CD14-positive monocyte (primary cell): ENCODE results near the gene BBS9. TPM values are rescaled to one million over a fixed set of nuclear protein-coding genes. Genes with fewer than 3 reads are reported as not detected.

Experiments used
- DNase-seq, 3 donors: peaks; one replicate each; pipeline ENCODE4 v3.0.0-alpha.2; 2011 to 2022
- H2AFZ ChIP-seq: 2 replicates; pipeline ENCODE4 v1.6.0; 2012; ENCODE audit warnings: mild to moderate bottlenecking, low read depth, low read length, inconsistent platforms; ENCODE audit not compliant: insufficient read depth, poor library complexity, severe bottlenecking
- H3K27ac ChIP-seq, 2 donors: 1 replicate in 1 of 2; 2 replicates in 1 of 2; pipeline ENCODE4 v1.5.1; 2012 to 2013; ENCODE audit warnings: low read length in 2 of 2, control low read depth in 1 of 2, inconsistent platforms in 1 of 2, low read depth in 1 of 2, mild to moderate bottlenecking in 1 of 2
- H3K27me3 ChIP-seq, 2 donors: one replicate each; pipeline versions ENCODE4 v1.6.0 to v1.6.1; 2011 to 2013; ENCODE audit warnings: low read length in 2 of 2; ENCODE audit not compliant: control insufficient read depth in 2 of 2, insufficient read depth in 2 of 2
- H3K36me3 ChIP-seq, 2 donors: replicated peaks in 1 of 2; 1 replicate in 1 of 2; 2 replicates in 1 of 2; pipeline versions ENCODE4 v1.5.1 to v1.6.1; 2012 to 2013; ENCODE audit warnings: low read length in 2 of 2, control low read depth in 1 of 2, inconsistent platforms in 1 of 2, mild to moderate bottlenecking in 1 of 2; ENCODE audit not compliant: insufficient read depth in 2 of 2, control insufficient read depth in 1 of 2
- H3K4me1 ChIP-seq, 2 donors: 1 replicate in 1 of 2; 2 replicates in 1 of 2; pipeline versions ENCODE4 v1.5.1 to v1.6.1; 2012 to 2013; ENCODE audit warnings: low read length in 2 of 2, control low read depth in 1 of 2, inconsistent platforms in 1 of 2, mild to moderate bottlenecking in 1 of 2, moderate library complexity in 1 of 2; ENCODE audit not compliant: insufficient read depth in 2 of 2, control insufficient read depth in 1 of 2
- H3K4me2 ChIP-seq: replicated peaks from 2 replicates; pipeline ENCODE3; 2012; ENCODE audit warnings: low read length, moderate library complexity, mild to moderate bottlenecking; ENCODE audit not compliant: poor library complexity, severe bottlenecking; ENCODE audit errors: extremely low read depth
- H3K4me3 ChIP-seq, 3 experiments: fragments of 200-600 bp in 1 of 3; sonication (generic) in 1 of 3; replicated peaks in 1 of 3; 1 replicate in 2 of 3; 2 replicates in 1 of 3; pipeline ENCODE4 v1.5.1; 2011 to 2013; ENCODE audit warnings: low read length in 3 of 3, mild to moderate bottlenecking in 3 of 3, control low read depth in 2 of 3, low read depth in 2 of 3, inconsistent platforms in 1 of 3, moderate library complexity in 1 of 3
- H3K79me2 ChIP-seq: 2 replicates; pipeline ENCODE4 v1.6.0; 2012; ENCODE audit warnings: mild to moderate bottlenecking, control low read depth, inconsistent platforms, low read length, moderate library complexity; ENCODE audit not compliant: insufficient read depth
- H3K9ac ChIP-seq: 2 replicates; pipeline ENCODE4 v1.6.0; 2017; ENCODE audit warnings: low read length, mild to moderate bottlenecking; ENCODE audit not compliant: insufficient read depth, poor library complexity, severe bottlenecking
- H3K9me3 ChIP-seq, 2 donors: replicated peaks in 1 of 2; 1 replicate in 1 of 2; 2 replicates in 1 of 2; pipeline versions ENCODE4 v1.5.1 to v1.6.1; 2012 to 2013; ENCODE audit warnings: low read length in 2 of 2, control low read depth in 1 of 2; ENCODE audit not compliant: control insufficient read depth in 1 of 2, insufficient read depth in 1 of 2
- H4K20me1 ChIP-seq: 2 replicates; pipeline ENCODE4 v1.6.0; 2012; ENCODE audit warnings: mild to moderate bottlenecking, low read length, control low read depth, moderate library complexity; ENCODE audit not compliant: insufficient read depth
- H3K27ac Mint-ChIP-seq, 7 donors: one replicate each; pipeline ENCODE4 v1.8.0; 2020; ENCODE audit warnings: mild to moderate bottlenecking in 7 of 7, mixed read lengths in 7 of 7, moderate library complexity in 6 of 7, inconsistent platforms in 2 of 7
- H3K27me3 Mint-ChIP-seq, 3 donors: one replicate each; pipeline ENCODE4 v1.8.0; 2021 to 2022; ENCODE audit warnings: low read depth in 3 of 3, mild to moderate bottlenecking in 3 of 3, mixed read lengths in 3 of 3, moderate library complexity in 3 of 3, inconsistent platforms in 1 of 3
- H3K36me3 Mint-ChIP-seq, 2 donors: one replicate each; pipeline ENCODE4 v1.8.0; 2020; ENCODE audit warnings: mixed read lengths in 2 of 2, inconsistent platforms in 1 of 2, mild to moderate bottlenecking in 1 of 2
- H3K4me1 Mint-ChIP-seq: one replicate; pipeline ENCODE4 v1.8.0; 2020; ENCODE audit warnings: mild to moderate bottlenecking, mixed read lengths
- H3K4me3 Mint-ChIP-seq, 2 donors: one replicate each; pipeline ENCODE4 v1.8.0; 2020; ENCODE audit warnings: mild to moderate bottlenecking in 2 of 2, mixed read lengths in 2 of 2, moderate library complexity in 1 of 2
- H3K9me3 Mint-ChIP-seq, 7 donors: one replicate each; pipeline ENCODE4 v1.8.0; 2020 to 2022; ENCODE audit warnings: mixed read lengths in 7 of 7, mild to moderate bottlenecking in 6 of 7, moderate library complexity in 6 of 7, inconsistent platforms in 2 of 7
- WGBS: methylation state at CpG from one replicate; pipeline ENCODE4 v1.1.5; 2013; ENCODE audit warnings: missing lambda C conversion rate; ENCODE audit not compliant: insufficient coverage; 5-methylcytosine and 5-hydroxymethylcytosine counted together
- intact Hi-C, 2 donors: fragments of 100-400 bp; cut with micrococcal nuclease; formaldehyde crosslinking; loops; one replicate each; pipeline versions ENCODE4 v1.15.0 to v1.15.1; 2023
- polyA plus RNA-seq, 3 donors: library from polyadenylated mRNA; depleted of rRNA in 1 of 3; unstranded in 2 of 3; stranded (reverse) in 1 of 3; fragments of 300-500 nt in 2 of 3; fragments of >200 nt in 1 of 3; fragmentation: Illumina TruSeq in 2 of 3; gene quantifications; 1 replicate in 2 of 3; 2 replicates in 1 of 3; pipeline ENCODE4 v1.2.3, GENCODE V29; 2012 to 2021
- TF ChIP-seq, protein P1 (sequence below): fragments of 200-600 bp; IDR thresholded peaks from one replicate; pipeline ENCODE4 v1.8.0; 2022; ENCODE audit warnings: antibody characterized with exemption, mild to moderate bottlenecking

Gene BBS9
- polyA plus RNA-seq, 3 donors, result 4.9 to 7.5 (median 6.8) TPM

DNA sequence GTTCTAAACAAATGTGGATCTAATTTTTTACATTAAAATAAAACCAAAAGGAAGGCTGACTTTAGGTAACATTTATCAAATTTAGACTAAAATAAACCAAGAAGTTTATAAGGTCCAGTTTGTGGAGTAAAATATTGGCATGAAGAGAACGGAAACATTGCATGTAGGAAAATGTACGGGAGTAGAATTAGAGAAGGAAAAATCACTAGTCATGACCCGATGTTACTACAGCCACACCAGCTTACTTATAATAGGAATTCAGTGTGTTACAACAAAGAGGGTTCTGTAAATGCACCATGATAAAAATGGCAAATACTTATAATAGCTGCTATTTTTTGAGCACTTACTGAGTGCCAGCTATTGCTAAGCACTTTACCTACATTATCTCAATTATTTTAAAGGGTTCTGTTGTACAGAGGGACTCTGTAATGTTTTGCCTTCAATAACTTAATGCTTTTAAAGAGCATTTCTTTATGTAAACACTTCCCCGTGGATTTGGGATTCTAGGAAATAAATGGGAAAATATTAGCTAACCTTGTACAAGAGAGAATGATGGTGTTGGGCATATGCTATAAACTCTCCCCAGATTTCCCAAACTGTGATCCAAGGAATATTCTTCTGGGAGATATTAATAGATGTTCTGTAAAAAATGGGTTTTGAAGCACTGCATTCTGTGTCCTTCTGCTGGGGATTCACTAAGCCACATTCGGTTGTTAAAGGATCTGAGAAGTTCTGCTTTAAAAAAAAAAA, 296.7 kb downstream of the BBS9 start:
- Histone ChIP-seq H3K4me2 (no peak overlapping the region), H3K27ac (no peak overlapping the region), H3K9ac (no peak overlapping the region), H3K4me1 (no peaks in the 10 kb centered on the region), H3K27me3 (no peaks in the 10 kb centered on the region), H3K36me3 (no peaks in the 10 kb centered on the region), H3K9me3 (no peaks in the 10 kb centered on the region), H2AFZ (no peak overlapping the region), H3K79me2 (no peaks in the 10 kb centered on the region), H4K20me1 (no peaks in the 10 kb centered on the region), H3K4me3 (no peak overlapping the region)
- no peaks in the 10 kb centered on the region for H3K9me3 Mint-ChIP-seq
- H3K27ac Mint-ChIP-seq, result no peak overlapping the region
- no peak for DNase-seq
- H3K4me1 Mint-ChIP-seq, result peaks cover 4% of the 10 kb centered on the region
- no peaks in the 10 kb centered on the region for H3K36me3 Mint-ChIP-seq
- intact Hi-C loops, result no loop called here
- H3K4me3 Mint-ChIP-seq, result no peak overlapping the region
- TF ChIP-seq, protein P1, sequence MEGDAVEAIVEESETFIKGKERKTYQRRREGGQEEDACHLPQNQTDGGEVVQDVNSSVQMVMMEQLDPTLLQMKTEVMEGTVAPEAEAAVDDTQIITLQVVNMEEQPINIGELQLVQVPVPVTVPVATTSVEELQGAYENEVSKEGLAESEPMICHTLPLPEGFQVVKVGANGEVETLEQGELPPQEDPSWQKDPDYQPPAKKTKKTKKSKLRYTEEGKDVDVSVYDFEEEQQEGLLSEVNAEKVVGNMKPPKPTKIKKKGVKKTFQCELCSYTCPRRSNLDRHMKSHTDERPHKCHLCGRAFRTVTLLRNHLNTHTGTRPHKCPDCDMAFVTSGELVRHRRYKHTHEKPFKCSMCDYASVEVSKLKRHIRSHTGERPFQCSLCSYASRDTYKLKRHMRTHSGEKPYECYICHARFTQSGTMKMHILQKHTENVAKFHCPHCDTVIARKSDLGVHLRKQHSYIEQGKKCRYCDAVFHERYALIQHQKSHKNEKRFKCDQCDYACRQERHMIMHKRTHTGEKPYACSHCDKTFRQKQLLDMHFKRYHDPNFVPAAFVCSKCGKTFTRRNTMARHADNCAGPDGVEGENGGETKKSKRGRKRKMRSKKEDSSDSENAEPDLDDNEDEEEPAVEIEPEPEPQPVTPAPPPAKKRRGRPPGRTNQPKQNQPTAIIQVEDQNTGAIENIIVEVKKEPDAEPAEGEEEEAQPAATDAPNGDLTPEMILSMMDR, result no peak
- no peaks in the 10 kb centered on the region for H3K27me3 Mint-ChIP-seq
- WGBS, result no CpG with 5 or more reads among the region's 5 CpGs

DNA sequence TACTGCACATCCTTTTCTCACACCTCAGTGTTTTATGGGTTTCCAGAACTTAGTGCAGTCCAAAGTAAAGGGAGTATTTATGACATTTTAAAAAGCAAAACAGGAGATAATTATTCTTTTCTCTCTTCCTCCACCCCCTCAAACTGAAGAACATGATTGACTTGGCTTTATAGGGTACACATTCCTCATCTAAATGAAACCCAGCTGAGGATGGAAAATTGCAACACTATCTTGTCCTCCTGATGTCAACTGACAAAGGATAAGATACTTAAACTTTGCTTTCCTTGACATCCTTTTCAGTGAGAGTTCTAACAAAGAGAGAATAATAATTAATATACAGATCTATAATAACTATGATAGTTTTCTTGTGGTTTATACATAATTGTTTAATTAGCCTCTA, 299.1 kb downstream of the BBS9 start:
- no peak overlapping the region for H2AFZ ChIP-seq
- no peak overlapping the region for H3K4me2 ChIP-seq
- Mint-ChIP-seq H3K36me3 (no peaks in the 10 kb centered on the region), H3K4me1 (no peaks in the 10 kb centered on the region), H3K4me3 (no peak overlapping the region), H3K27me3 (no peaks in the 10 kb centered on the region), H3K27ac (no peak overlapping the region), H3K9me3 (no peaks in the 10 kb centered on the region)
- H3K36me3 ChIP-seq, result no peaks in the 10 kb centered on the region
- no peak overlapping the region for H3K27ac ChIP-seq
- no peak overlapping the region for H3K9ac ChIP-seq
- TF ChIP-seq, protein P1, result no peak
- H3K27me3 ChIP-seq, result no peaks in the 10 kb centered on the region
- no peak overlapping the region for H3K4me3 ChIP-seq
- intact Hi-C loops, result no loop called here
- no peaks in the 10 kb centered on the region for H3K79me2 ChIP-seq
- no peaks in the 10 kb centered on the region for H4K20me1 ChIP-seq
- H3K9me3 ChIP-seq, result no peaks in the 10 kb centered on the region
- DNase-seq, result no peak
- no peaks in the 10 kb centered on the region for H3K4me1 ChIP-seq
